GM12892 (cell line): Measurements from ENCODE around the gene CARMIL1.

Experiments used
- POLR2A ChIP-seq: IDR thresholded peaks from 2 replicates; pipeline ENCODE4 v1.6.1; 2011; ENCODE audit warnings: low read depth, low read length, control low read depth
- POLR2AphosphoS5 ChIP-seq: IDR thresholded peaks from 2 replicates; pipeline ENCODE4 v1.6.1; 2011; ENCODE audit warnings: low read depth, low read length, control low read depth

DNA sequence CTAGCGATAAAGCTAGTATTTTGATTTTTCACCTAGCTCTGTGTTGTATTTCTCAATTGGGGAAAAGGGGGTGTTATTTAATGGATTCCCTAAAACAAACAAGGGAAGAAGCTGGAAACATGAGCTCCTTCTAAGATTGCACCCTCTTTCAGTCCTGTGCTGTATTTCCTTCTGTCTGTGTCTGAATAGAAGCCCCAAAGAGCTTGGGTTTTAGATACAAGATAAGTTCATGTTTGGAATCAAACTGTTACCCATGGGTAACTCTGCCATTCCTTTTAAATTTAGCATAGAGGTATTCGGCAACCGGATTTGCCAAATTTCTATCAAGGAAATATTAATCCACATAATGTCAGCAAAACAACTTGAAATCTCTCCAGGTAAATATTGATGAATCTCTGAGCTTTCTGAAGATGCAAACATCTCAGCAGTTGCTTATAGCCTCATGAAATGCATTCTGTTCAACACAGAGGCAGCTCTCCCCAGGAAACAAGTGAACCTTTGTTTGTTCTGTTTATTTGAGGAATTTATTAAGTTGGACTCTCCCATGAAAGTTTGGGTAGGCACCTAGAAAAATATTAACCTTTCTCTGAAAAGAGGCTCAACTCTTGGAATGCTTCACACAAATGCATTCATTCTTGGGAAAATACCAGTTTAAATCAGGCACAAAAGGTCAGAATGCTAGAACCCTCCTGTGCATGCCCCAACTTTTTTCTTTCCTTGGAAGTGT, 362.9 kb downstream of the CARMIL1 start:
- TF ChIP-seq POLR2A (no peak), POLR2AphosphoS5 (no peak)
